Heart right ventricle (tissue), 16 donors: ENCODE measurements around the gene DNAJC19. TPM values are rescaled to one million over a fixed set of nuclear protein-coding genes. Genes with fewer than 3 reads are reported as not detected.

Experiments
- ATAC-seq, 8 donors: fragments of 200-7000 bp; cut with Tn5 transposase; one replicate each; pipeline ENCODE4 v1.9.1; 2020; ENCODE audit warnings: mild to moderate bottlenecking in 8 of 8, moderate library complexity in 8 of 8, moderate number of reproducible peaks in 1 of 8
- DNase-seq, 2 donors: peaks; one replicate each; pipeline ENCODE4 v3.0.0-alpha.2; 2020
- H3K27ac ChIP-seq, 10 donors: fragments of 200-600 bp; sonication (generic) in 2 of 10; one replicate each; pipeline versions ENCODE4 v1.5.0 to v1.8.0; 2020 to 2022; ENCODE audit warnings: mild to moderate bottlenecking in 3 of 10
- H3K27me3 ChIP-seq, 7 donors: fragments of 200-600 bp; one replicate each; pipeline ENCODE4 v1.8.0; 2021 to 2022; ENCODE audit warnings: mild to moderate bottlenecking in 2 of 7
- H3K36me3 ChIP-seq, 9 donors: fragments of 200-600 bp; sonication (generic) in 1 of 9; one replicate each; pipeline versions ENCODE4 v1.5.0 to v1.8.0; 2020 to 2022; ENCODE audit warnings: mild to moderate bottlenecking in 2 of 9
- H3K4me1 ChIP-seq, 9 donors: fragments of 200-600 bp; sonication (generic) in 1 of 9; one replicate each; pipeline versions ENCODE4 v1.5.0 to v1.8.0; 2020 to 2022; ENCODE audit warnings: mild to moderate bottlenecking in 4 of 9
- H3K4me3 ChIP-seq, 10 donors: fragments of 200-600 bp; sonication (generic) in 2 of 10; one replicate each; pipeline versions ENCODE4 v1.5.0 to v1.8.0; 2020 to 2022; ENCODE audit warnings: mild to moderate bottlenecking in 7 of 10, moderate library complexity in 2 of 10
- H3K9me3 ChIP-seq, 11 donors: fragments of 200-600 bp in 10 of 11; sonication (generic) in 2 of 11; one replicate each; pipeline versions ENCODE4 v1.5.0 to v1.8.0; 2013 to 2022; ENCODE audit warnings: mild to moderate bottlenecking in 2 of 11, control low read depth in 1 of 11, moderate library complexity in 1 of 11
- WGBS, 2 donors: extraction: QIAGEN DNeasy Blood & Tissue Kit; methylation state at CpG; one replicate each; pipeline ENCODE4 v1.1.7; 2013; ENCODE audit warnings: inconsistent platforms in 1 of 2; 5-methylcytosine and 5-hydroxymethylcytosine counted together
- intact Hi-C, 10 donors: fragments of 100-400 bp; cut with DNase I; formaldehyde crosslinking; loops; one replicate each; pipeline versions ENCODE4 v1.11.1 to v1.14.2; 2022
- long read RNA-seq, 3 donors: library from polyadenylated mRNA; unstranded; transcript quantifications; one replicate each; pipeline ENCODE4 v2.0.0, GENCODE V29; 2020 to 2021
- polyA plus RNA-seq, 2 donors: library from polyadenylated mRNA; stranded (reverse); fragments of 200-250 nt; gene quantifications; one replicate each; pipeline ENCODE4 v1.2.3, GENCODE V29; 2013
- total RNA-seq, 10 donors: library from RNA; stranded (reverse); fragmentation: NEBNext Ultra II Directional in 3 of 10; extraction: Animal tissue kit (Norgen Biotek cat#: 25700) in 3 of 10; gene quantifications; one replicate each; pipeline versions ENCODE4 v1.2.1 to v1.2.4, GENCODE V29; 2021 to 2023
- TF ChIP-seq, protein P1 (sequence below), 9 donors: fragments of 200-600 bp; sonication (generic) in 2 of 9; IDR thresholded peaks; one replicate each; pipeline versions ENCODE4 v1.5.0 to v1.8.0; 2021 to 2022; ENCODE audit warnings: antibody characterized with exemption in 9 of 9, mild to moderate bottlenecking in 5 of 9, moderate library complexity in 1 of 9
- donor health status: Arrhythmogenic right ventricular cardiomyopathy.
- donor health status: ischemic (EF 13 %, LVEDD 7.1; RV severe dilation, severe dysfunction).
- donor health status: healthy with polysubstance abuse.
- donor health status: DM: no; HTN: yes; CAD: no.
- donor health status: DM: no; HTN: no; CAD: no.
- donor health status: ischemic (EF 25% LVEDD 6.9; RV normal size, moderate dysfunction).
- donor health status: ischemic (EF 25% LVEDD 5.7; RV mildly dilated, moderate dysfunction).
- donor health status: healthy.
- donor health status: DM: yes; HTN: yes; CAD: no.
- donor health status: Ischemic cardiomyopathy.
- donor health status: ischemic (EF 35%, LVEDD 5.7; RV mildly dilated, moderate dysfunction).
- donor health status: nonischemic (EF 11% LVEDD 7.7; RV severe dilation, severe dysfunction).
- donor health status: DM: yes; HTN: yes; CAD: no.
- donor health status: PGD.
- donor health status: ischemic (EF 29% LVEDD 5.4; RV normal size, mild dysfunction).
- donor health status: nonischemic (EF 23%, LVEDD 6.1; RV moderate dilation, normal function).

DNAJC19 gene
- total RNA-seq, result 100 to 1,000 TPM in 4 of 10 donors, 10 to 100 TPM in 6; 64.9 to 132 (median 97.6) TPM
- polyA plus RNA-seq, result 10 to 100 TPM; 57.6 to 92.3 TPM
- long read RNA-seq, donor 1, transcript DNAJC19-201 (6 exons, 1,454 nt), result major isoform, 80 of 107 reads
- long read RNA-seq, donor 1, transcript DNAJC19-202 (5 exons, 1,239 nt), result minor isoform, 13 of 107 reads
- long read RNA-seq, donor 1, partial matches to known transcripts, result 1 of 107 reads
- long read RNA-seq, donor 1, other reads (novel, unspliced or antisense), result 6 of 107 reads
- long read RNA-seq, donor 2, transcript DNAJC19-202 (5 exons, 1,239 nt), result minor isoform, 8 of 137 reads
- long read RNA-seq, donor 2, transcript DNAJC19-201 (6 exons, 1,454 nt), result major isoform, 103 of 137 reads
- long read RNA-seq, donor 2, transcript DNAJC19-208 (6 exons, 828 nt), result minor isoform, 13 of 137 reads
- long read RNA-seq, donor 2, partial matches to known transcripts, result 0 of 137 reads
- long read RNA-seq, donor 2, other reads (novel, unspliced or antisense), result 9 of 137 reads
- long read RNA-seq, donor 3, transcript DNAJC19-201 (6 exons, 1,454 nt), result major isoform, 71 of 97 reads
- long read RNA-seq, donor 3, transcript DNAJC19-202 (5 exons, 1,239 nt), result minor isoform, 11 of 97 reads
- long read RNA-seq, donor 3, partial matches to known transcripts, result 1 of 97 reads
- long read RNA-seq, donor 3, other reads (novel, unspliced or antisense), result 5 of 97 reads

DNA sequence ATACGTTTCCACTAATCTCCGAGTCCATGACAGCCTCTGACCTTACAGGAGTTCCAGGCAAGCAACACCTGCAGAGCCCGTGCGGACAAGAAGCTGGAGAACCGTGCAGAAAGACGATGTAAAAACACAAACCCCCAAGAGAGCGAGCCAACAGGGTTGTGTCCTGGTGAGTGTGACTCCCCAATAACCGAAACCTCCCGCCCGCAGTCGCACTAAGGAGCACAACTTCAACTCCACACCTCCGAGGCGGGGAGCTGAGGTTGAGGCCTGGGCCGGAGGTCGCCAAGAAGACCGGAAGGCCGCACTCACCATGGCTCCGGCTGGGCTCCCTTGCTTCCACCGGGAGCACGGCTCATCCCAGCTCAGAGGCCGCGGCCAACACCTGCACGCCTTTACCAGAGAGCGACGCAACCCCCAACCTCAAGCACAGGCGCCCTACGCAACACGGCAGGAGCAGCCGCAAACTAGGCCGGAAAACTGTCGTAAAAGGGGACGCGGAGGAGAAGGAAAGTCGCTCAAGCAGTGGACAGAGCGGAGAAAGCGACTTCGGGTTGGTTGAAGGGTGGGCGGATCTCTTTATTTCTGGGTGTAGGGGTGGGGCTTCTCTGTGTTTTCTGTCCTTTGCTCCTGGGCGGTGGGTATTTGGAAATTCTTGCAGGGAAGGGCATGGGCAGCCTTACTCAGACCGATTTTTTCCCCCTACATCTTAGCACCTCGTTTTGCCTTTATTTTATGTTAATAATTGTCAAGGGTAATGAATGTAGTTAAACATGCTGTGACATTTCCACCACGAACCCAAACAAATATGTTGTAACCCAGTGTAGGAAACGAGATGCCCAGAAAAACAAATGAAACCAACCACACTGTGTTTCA, at the start of gene DNAJC19:
Gene DNAJC19 (minus strand): TSS at position 446 of the 873 bp plus-strand sequence. CDS start 134 bp downstream, at position 312.
- Histone ChIP-seq H3K27me3 (no peaks in the 10 kb centered on the region), H3K27ac (peak within 1 kb of the TSS; percentile 79 to 91 (median 86)), H3K4me1 (peaks cover 0 to 33% (median 18%) of the 10 kb centered on the region in 9 donors), H3K36me3 (peaks cover 0 to 35% (median 11%) of the 10 kb centered on the region in 9 donors), H3K9me3 (no peaks in the 10 kb centered on the region), H3K4me3 (peak within 1 kb of the TSS; percentile 59 to 88 (median 79))
- intact Hi-C loops, result loop anchor here in 3 of 10 donors (2.0 to 10.0 kb wide), 4 partner anchors 77 to 385 kb away; partner anchors contain the start of genes FXR1 (in 2 of the 3) and TTC14 (in 2 of the 3)
- 0% methylated on average over 43 of the region's 43 CpGs for whole genome bisulfite sequencing, 2 donors
- DNase-seq, result peak; percentile 85 to 94
- TF ChIP-seq, protein P1, sequence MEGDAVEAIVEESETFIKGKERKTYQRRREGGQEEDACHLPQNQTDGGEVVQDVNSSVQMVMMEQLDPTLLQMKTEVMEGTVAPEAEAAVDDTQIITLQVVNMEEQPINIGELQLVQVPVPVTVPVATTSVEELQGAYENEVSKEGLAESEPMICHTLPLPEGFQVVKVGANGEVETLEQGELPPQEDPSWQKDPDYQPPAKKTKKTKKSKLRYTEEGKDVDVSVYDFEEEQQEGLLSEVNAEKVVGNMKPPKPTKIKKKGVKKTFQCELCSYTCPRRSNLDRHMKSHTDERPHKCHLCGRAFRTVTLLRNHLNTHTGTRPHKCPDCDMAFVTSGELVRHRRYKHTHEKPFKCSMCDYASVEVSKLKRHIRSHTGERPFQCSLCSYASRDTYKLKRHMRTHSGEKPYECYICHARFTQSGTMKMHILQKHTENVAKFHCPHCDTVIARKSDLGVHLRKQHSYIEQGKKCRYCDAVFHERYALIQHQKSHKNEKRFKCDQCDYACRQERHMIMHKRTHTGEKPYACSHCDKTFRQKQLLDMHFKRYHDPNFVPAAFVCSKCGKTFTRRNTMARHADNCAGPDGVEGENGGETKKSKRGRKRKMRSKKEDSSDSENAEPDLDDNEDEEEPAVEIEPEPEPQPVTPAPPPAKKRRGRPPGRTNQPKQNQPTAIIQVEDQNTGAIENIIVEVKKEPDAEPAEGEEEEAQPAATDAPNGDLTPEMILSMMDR (IDR thresholded peaks at IDR 0.05), result no peak
- ATAC-seq, result peak; percentile 98 to 100 (median 99)

DNA sequence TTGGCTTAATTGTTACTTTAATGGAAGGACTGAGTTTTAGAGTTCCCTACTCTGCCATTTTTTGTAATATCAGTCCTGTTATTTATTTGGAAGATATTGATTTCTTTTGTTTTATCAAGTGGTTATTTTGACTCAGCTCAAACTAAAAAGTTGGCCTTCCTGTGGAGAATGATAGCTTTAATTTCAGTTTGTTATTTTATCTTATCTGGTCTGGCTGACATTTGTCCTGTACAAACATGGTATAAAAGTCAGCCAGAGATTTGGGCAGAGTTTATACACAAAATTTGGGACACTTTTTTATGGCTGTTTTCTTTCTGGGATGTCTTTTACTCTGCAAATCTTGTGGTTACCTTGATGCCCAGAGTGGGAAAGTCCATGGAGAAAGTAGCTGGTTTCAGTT, 41.4 kb upstream of the DNAJC19 start:
- intact Hi-C loops, result no loop called here
- Histone ChIP-seq H3K36me3 (no peaks in the 10 kb centered on the region), H3K9me3 (peaks cover 0 to 12% (median 0%) of the 10 kb centered on the region in 11 donors), H3K27ac (no peak overlapping the region), H3K4me1 (no peaks in the 10 kb centered on the region), H3K27me3 (no peaks in the 10 kb centered on the region), H3K4me3 (no peak overlapping the region)
- DNase-seq, result no peak
- TF ChIP-seq, protein P1 (IDR thresholded peaks at IDR 0.05), result no peak
- ATAC-seq, result no peak

DNA sequence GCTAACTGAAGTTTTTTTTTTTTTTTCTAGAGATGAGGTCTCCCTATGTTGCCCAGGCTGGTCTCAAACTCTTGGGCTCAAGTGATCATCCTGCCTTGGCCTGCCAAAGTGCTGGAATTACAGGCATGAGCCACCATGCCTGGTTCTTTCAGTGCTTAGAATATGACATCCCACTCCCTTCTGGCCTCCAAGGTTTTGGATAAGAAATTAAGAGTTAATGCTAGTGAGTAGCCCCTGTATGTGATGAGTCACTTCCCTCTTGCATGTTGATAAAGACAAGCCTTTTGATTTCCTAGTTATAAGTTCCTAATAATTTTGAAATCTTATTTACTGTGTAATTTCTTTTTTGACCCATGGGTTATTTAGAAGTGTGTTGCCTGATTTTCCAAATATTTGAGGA, 35.7 kb upstream of the DNAJC19 start:
- H3K27ac ChIP-seq, result no peak overlapping the region
- intact Hi-C loops, result no loop called here
- no peaks in the 10 kb centered on the region for H3K36me3 ChIP-seq
- no peak for DNase-seq
- H3K4me3 ChIP-seq, result no peak overlapping the region
- no peaks in the 10 kb centered on the region for H3K27me3 ChIP-seq
- no peak for ATAC-seq
- H3K4me1 ChIP-seq, result no peaks in the 10 kb centered on the region
- H3K9me3 ChIP-seq, result peaks cover 0 to 43% (median 21%) of the 10 kb centered on the region in 11 donors
- TF ChIP-seq, protein P1 (IDR thresholded peaks at IDR 0.05), result no peak

DNA sequence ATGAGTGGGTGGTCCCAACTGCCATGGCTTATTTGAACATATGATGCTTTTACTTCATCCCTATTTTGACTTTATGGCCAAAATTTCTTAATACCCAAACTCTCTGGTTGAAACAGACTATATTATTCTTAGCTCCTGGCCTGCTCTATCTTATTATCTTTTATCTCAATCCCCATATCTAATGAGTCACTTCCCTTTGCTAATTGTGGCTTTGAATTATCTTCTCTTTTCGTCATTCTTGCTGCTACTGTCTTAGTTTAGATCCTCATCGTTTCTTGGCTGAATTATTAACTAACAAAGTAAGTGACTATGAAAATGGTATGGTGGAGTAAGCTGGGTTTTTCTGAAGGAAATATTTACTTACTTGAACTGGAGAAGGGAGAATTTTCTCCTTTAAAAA, 28.2 kb upstream of the DNAJC19 start:
- WGBS, 2 donors, result 55 to 61% methylated on average over 2 of the region's 2 CpGs

More for the DNA sequence above, 28.2 kb upstream of the DNAJC19 start:
- ATAC-seq (no peak), DNase-seq (no peak)
- TF ChIP-seq, protein P1 (IDR thresholded peaks at IDR 0.05), result no peak
- Histone ChIP-seq H3K27me3 (no peaks in the 10 kb centered on the region), H3K4me1 (no peaks in the 10 kb centered on the region), H3K9me3 (peaks cover 0 to under 1% (median 0%) of the 10 kb centered on the region in 11 donors), H3K36me3 (no peaks in the 10 kb centered on the region), H3K4me3 (no peak overlapping the region), H3K27ac (no peak overlapping the region)
- intact Hi-C loops, result no loop called here
